SK-N-MC (cell line): ENCODE results near the gene PAMR1.

Source experiments
- EZH2 ChIP-seq: fragments of 200-600 bp; sonication (generic); IDR thresholded peaks from one replicate; pipeline ENCODE4 v1.6.1; 2017; ENCODE audit warnings: antibody characterized with exemption
- FOXP2 ChIP-seq: optimal IDR thresholded peaks from 2 replicates; pipeline ENCODE3; 2011; ENCODE audit warnings: mild to moderate bottlenecking, moderate library complexity; ENCODE audit not compliant: insufficient read depth; ENCODE audit errors: extremely low read length, control extremely low read depth
- POLR2AphosphoS5 ChIP-seq: IDR thresholded peaks from 2 replicates; pipeline ENCODE4 v1.6.1; 2012; ENCODE audit warnings: mild to moderate bottlenecking, low read depth, low read length, borderline replicate concordance

GRCh38 chr11:35523331-35523768, 2.1 kb downstream of the PAMR1 start:
- TF ChIP-seq EZH2 (no peak), POLR2AphosphoS5 (no peak), FOXP2 (no peak)
